Duodenal mucosa (tissue), 2 donors: ENCODE data around the gene ELMOD1.

Experiments
- H3K27ac ChIP-seq: one replicate; pipeline ENCODE4 v1.7.0; 2013; ENCODE audit warnings: low read depth, low read length
- H3K27me3 ChIP-seq, 2 donors: one replicate each; pipeline ENCODE4 v1.7.0; 2013; ENCODE audit warnings: low read length in 2 of 2, control low read depth in 1 of 2; ENCODE audit not compliant: insufficient read depth in 2 of 2, control insufficient read depth in 1 of 2
- H3K36me3 ChIP-seq, 2 donors: one replicate each; pipeline ENCODE4 v1.7.0; 2013; ENCODE audit warnings: low read length in 2 of 2, control low read depth in 1 of 2; ENCODE audit not compliant: insufficient read depth in 2 of 2, control insufficient read depth in 1 of 2
- H3K4me1 ChIP-seq, 2 donors: one replicate each; pipeline ENCODE4 v1.7.0; 2013; ENCODE audit warnings: low read length in 2 of 2, control low read depth in 1 of 2; ENCODE audit not compliant: insufficient read depth in 2 of 2, control insufficient read depth in 1 of 2
- H3K4me3 ChIP-seq, 2 donors: one replicate each; pipeline ENCODE4 v1.7.0; 2013; ENCODE audit warnings: low read length in 2 of 2, low read depth in 1 of 2
- H3K9ac ChIP-seq, 2 donors: one replicate each; pipeline ENCODE4 v1.7.0; 2013; ENCODE audit warnings: low read length in 2 of 2, low read depth in 1 of 2
- H3K9me3 ChIP-seq, 2 donors: one replicate each; pipeline ENCODE4 v1.7.0; 2013; ENCODE audit warnings: low read length in 2 of 2, control low read depth in 1 of 2; ENCODE audit not compliant: control insufficient read depth in 1 of 2

The ELMOD1 gene

DNA sequence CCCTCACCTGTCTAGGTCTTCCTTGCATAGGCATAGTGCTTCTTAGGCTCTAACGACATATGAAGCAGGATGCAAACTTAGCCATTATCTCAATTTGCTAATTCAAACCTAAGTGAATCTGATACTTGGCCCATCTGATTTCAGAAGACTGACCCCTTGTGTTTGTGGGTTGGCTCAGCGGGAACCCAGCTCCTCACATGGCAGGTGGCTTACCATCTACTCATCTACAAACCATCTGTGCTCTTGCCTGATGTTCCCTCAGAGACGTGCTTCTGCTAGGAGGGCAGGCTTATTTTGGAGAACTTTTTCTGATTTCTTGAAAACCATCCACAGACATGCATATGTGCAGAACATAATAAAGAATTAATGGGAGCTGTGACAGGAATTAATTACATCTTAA, 15.2 kb downstream of the ELMOD1 start:
- H3K4me3 ChIP-seq, result no peak overlapping the region
- H3K27ac ChIP-seq, result no peak overlapping the region
- no peaks in the 10 kb centered on the region for H3K4me1 ChIP-seq
- no peaks in the 10 kb centered on the region for H3K9me3 ChIP-seq
- no peaks in the 10 kb centered on the region for H3K36me3 ChIP-seq
- H3K9ac ChIP-seq, result no peak overlapping the region
- peaks cover 4 to 11% of the 10 kb centered on the region in 2 donors for H3K27me3 ChIP-seq

DNA sequence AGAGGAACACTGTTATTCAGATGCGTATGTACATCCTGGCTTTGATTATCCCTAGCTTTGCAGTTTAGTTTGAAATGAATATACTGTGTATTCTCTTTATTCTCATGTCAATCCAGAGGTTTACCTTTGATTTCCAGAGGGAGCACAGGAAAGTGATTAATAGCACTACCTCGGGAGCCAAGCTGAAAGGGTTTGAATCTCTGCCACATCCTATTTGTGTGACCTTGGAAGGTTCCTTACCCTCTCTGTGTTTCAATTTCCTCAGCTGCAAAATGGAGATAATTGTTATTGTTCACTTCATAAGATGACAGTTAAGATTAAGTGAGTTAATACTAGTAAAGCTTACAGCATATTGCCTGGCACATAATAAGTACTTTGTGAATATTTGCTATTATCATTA, 17.9 kb downstream of the ELMOD1 start:
- Histone ChIP-seq H3K9me3 (no peaks in the 10 kb centered on the region), H3K27ac (no peak overlapping the region), H3K4me3 (no peak overlapping the region), H3K9ac (no peak overlapping the region), H3K36me3 (no peaks in the 10 kb centered on the region), H3K4me1 (no peaks in the 10 kb centered on the region), H3K27me3 (peaks cover 4 to 6% of the 10 kb centered on the region in 2 donors)

DNA sequence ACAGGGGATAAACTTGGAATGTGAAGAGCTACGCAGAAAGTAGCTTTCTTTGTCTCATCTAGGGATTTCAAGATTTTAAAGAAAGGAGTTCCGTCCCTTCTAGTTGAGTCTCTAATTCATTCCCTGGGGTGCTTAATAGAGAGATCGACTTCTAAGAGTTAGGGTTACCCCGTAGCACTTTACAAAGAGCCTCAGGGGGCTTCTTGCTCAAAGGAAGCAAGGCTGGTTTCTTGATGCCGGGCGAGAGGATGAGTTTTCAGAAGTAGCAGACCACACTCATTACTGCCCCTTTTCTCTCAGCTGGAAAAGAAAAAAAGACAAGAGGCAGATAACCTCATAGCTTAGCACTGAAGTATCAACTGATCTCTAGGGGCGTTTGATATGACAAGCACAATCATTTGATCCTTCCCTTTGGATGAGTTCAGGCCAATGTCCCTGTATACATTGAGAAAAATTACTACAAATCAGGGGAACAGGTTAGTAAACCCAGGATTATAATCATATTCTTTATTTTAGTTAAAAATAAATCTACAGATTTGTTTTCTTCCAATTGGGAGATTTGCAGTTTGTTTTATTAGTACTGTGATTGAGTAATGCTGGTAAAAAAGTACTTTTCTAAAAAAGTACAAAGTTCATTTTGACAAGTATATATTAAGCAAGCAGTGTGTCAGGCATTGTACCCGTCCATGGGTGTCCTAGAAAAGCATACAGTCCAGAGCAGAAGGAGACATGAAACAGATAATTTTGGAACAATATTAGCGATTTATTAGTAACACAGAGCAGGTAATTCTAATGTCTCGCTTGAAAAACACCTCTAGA, 18.7 kb downstream of the ELMOD1 start:
- Histone ChIP-seq H3K36me3 (no peaks in the 10 kb centered on the region), H3K9ac (no peak overlapping the region), H3K4me3 (no peak overlapping the region), H3K27ac (no peak overlapping the region), H3K4me1 (no peaks in the 10 kb centered on the region), H3K9me3 (no peaks in the 10 kb centered on the region), H3K27me3 (peaks cover 0 to 4% of the 10 kb centered on the region in 2 donors)

DNA sequence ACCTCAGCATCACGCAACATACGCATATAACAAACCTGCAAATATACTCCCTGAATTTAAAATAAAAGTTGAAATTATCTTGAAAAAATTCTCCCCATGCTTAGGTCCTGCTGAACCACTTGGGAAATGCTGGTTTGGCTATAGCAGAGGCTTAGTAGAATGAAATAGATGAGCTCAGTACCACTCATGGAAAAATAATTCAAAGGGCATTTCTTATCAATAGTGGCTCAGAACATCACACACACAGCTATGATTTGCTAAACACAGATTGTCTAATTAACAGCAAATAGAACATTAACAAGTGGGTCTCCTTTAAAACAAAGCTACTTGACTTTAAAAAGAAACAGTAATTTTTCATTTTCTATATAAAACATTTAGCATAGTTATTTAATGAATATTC, 21.5 kb downstream of the ELMOD1 start:
- H3K9ac ChIP-seq, result no peak overlapping the region
- peaks cover 0 to 4% of the 10 kb centered on the region in 2 donors for H3K27me3 ChIP-seq
- no peaks in the 10 kb centered on the region for H3K4me1 ChIP-seq
- H3K4me3 ChIP-seq, result no peak overlapping the region
- no peak overlapping the region for H3K27ac ChIP-seq
- H3K36me3 ChIP-seq, result no peaks in the 10 kb centered on the region
- H3K9me3 ChIP-seq, result no peaks in the 10 kb centered on the region

DNA sequence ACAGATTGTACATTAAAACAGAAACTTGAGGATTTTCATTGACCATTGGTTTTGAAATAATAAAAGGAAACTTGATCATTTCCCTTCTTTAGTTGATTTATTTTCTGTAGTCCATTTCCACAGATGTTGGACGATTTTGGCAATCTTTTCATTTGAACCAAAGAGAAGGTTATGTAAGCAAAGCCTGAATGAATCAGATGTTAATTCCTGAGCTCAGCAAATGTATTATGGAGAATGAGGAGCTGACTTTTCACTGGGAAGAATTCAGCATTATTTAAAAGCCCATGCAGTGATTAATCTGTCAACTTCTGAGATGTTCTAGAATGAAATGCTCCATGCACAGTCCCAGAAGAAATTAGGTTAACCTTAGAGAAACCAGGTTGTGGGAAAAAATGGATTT, 29.0 kb downstream of the ELMOD1 start:
- Histone ChIP-seq H3K4me3 (no peak overlapping the region), H3K36me3 (no peaks in the 10 kb centered on the region), H3K9ac (no peak overlapping the region), H3K4me1 (no peaks in the 10 kb centered on the region), H3K27me3 (no peaks in the 10 kb centered on the region), H3K9me3 (no peaks in the 10 kb centered on the region), H3K27ac (no peak overlapping the region)

DNA sequence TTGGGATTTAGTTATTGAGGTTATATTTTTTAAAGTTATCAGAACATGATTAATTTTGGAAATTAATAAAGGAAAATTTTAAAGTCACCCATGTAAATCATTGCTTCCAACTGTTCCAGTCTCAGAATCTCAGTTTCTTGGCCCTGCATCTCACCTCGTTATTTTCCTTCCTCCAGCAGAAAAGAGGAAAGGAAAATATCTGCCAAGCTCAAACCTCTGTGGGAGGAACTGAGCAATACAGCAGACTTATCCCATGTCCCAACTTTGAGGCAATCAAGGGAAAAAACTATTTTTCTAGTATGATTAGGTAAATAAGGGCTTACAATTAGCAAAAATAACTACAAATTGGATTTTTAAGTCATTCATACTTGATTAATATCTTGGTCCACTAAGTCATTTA, 30.1 kb downstream of the ELMOD1 start:
- Histone ChIP-seq H3K27me3 (peaks cover 0 to 4% of the 10 kb centered on the region in 2 donors), H3K4me3 (no peak overlapping the region), H3K9me3 (no peaks in the 10 kb centered on the region)

DNA sequence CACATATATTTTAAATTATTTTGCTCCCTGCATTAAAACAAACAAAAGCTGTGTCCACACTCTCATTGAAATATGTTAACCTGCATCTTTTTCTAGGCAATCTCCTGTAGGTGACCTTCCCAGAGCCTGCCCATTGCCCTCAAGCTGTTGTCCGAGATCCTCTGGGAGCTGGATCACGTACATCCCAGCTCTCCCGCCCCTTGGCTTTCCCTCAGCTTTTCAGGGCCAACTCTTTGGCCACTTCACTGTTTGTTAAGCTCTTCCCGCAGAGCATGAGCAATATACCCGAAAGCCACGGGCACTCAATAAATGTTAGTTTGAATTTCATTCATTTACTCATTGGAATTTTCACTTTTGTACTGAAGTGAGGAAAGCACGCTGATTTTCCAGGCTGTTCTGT, 32.2 kb downstream of the ELMOD1 start:
- no peak overlapping the region for H3K9ac ChIP-seq
- no peaks in the 10 kb centered on the region for H3K9me3 ChIP-seq
- peaks cover 0 to 4% of the 10 kb centered on the region in 2 donors for H3K27me3 ChIP-seq
- no peaks in the 10 kb centered on the region for H3K36me3 ChIP-seq
- H3K4me3 ChIP-seq, result no peak overlapping the region
- no peak overlapping the region for H3K27ac ChIP-seq
- no peaks in the 10 kb centered on the region for H3K4me1 ChIP-seq

More for the DNA sequence above, 30.1 kb downstream of the ELMOD1 start:
- Histone ChIP-seq H3K4me1 (no peaks in the 10 kb centered on the region), H3K36me3 (no peaks in the 10 kb centered on the region), H3K9ac (no peak overlapping the region), H3K27ac (no peak overlapping the region)

DNA sequence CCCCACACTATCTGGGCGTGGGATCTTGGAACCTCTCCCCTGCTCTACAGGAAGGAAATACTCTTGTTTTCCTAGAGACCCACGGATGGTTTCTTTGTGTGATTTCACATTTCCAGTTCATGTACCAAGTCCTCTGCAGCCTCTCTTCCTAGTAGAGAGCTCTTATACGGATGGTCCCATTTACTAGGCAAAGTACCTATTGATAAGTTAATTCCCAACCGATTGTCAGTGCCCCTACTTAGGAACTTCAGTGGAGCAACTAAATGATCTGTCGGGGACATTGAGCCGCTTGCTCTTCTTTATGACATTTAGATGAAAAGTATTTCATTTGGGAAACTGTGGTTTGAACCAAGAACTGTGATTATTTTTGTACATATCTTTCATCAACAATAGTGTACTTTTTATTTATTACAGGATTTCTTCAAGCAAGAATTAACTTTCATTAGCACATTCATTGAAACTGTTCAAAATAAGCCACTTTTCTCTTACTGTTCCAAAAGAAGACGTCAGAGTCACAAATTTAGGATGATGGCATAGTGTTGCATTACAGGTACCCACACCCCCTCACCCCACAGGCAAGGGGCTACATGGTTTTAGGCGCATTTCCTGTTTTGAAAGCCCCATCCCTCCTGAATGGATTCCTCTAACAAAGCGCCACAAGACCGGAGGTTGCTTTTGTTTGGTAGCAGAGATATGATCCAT, 34.2 kb downstream of the ELMOD1 start:
- H3K9ac ChIP-seq, result no peak overlapping the region
- H3K4me3 ChIP-seq, result no peak overlapping the region
- no peaks in the 10 kb centered on the region for H3K4me1 ChIP-seq
- H3K36me3 ChIP-seq, result no peaks in the 10 kb centered on the region
- no peaks in the 10 kb centered on the region for H3K9me3 ChIP-seq
- no peak overlapping the region for H3K27ac ChIP-seq
- peaks cover 4 to 7% of the 10 kb centered on the region in 2 donors for H3K27me3 ChIP-seq

DNA sequence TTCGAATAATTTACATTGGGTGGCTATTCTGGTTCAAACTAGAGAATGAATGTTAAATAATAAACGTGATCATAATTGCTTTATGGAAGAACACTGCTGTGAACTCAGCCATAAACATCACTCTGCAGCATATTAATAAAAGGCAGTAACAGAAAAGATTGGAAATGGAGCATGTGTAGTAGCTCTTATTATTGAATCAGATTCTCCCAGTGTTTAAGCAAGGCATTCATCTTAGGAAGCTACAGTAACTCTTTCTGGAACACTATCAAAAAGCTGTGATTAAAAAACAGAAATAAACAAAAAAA, 34.7 kb downstream of the ELMOD1 start:
- H3K36me3 ChIP-seq, result no peaks in the 10 kb centered on the region
- H3K4me1 ChIP-seq, result no peaks in the 10 kb centered on the region
- H3K27ac ChIP-seq, result no peak overlapping the region
- H3K4me3 ChIP-seq, result no peak overlapping the region
- peaks cover 4 to 7% of the 10 kb centered on the region in 2 donors for H3K27me3 ChIP-seq
- H3K9ac ChIP-seq, result no peak overlapping the region
- H3K9me3 ChIP-seq, result no peaks in the 10 kb centered on the region

DNA sequence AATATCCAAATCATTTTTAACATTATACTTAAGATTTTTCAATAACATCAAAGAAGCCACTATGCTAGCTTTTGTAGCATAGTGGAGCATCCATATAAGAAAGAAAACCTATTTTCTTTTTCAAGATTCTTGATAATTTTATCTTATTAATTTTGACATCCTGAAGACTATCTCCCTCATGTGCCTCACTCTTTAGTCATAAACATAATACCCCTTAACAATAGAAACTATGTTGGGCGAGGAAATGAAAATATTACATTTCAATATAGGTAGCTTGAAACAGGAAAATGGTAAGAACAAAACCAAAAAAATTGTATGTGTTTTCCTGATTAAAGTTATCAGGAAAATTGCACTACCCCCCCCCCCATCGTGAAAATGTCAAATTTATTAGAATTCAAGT, 40.1 kb downstream of the ELMOD1 start:
- Histone ChIP-seq H3K27me3 (peaks cover 0 to 7% of the 10 kb centered on the region in 2 donors), H3K9me3 (no peaks in the 10 kb centered on the region), H3K27ac (no peak overlapping the region), H3K4me3 (no peak overlapping the region), H3K9ac (no peak overlapping the region), H3K4me1 (no peaks in the 10 kb centered on the region), H3K36me3 (no peaks in the 10 kb centered on the region)
